Umbilical cord (tissue), 2 donors: Measurements from ENCODE around the gene GNAT2. TPM values are rescaled to one million over a fixed set of nuclear protein-coding genes. Genes with fewer than 3 reads are reported as not detected.
"Not testable (repeated sequence)": the region's sequence is repeated elsewhere in the genome, so short reads cannot be mapped to it uniquely, and the experiment has no call there.

Experiments
- DNase-seq: peaks from one replicate; pipeline ENCODE4 v3.0.0-alpha.2; 2015; ENCODE audit warnings: low spot score
- total RNA-seq: library from RNA; depleted of rRNA; stranded (reverse); fragments of >200 nt; gene quantifications from one replicate; pipeline ENCODE4 v1.2.3, GENCODE V29; 2014; ENCODE audit warnings: low replicate concordance; ENCODE audit not compliant: insufficient read depth

Gene GNAT2
- total RNA-seq = not detected

DNA sequence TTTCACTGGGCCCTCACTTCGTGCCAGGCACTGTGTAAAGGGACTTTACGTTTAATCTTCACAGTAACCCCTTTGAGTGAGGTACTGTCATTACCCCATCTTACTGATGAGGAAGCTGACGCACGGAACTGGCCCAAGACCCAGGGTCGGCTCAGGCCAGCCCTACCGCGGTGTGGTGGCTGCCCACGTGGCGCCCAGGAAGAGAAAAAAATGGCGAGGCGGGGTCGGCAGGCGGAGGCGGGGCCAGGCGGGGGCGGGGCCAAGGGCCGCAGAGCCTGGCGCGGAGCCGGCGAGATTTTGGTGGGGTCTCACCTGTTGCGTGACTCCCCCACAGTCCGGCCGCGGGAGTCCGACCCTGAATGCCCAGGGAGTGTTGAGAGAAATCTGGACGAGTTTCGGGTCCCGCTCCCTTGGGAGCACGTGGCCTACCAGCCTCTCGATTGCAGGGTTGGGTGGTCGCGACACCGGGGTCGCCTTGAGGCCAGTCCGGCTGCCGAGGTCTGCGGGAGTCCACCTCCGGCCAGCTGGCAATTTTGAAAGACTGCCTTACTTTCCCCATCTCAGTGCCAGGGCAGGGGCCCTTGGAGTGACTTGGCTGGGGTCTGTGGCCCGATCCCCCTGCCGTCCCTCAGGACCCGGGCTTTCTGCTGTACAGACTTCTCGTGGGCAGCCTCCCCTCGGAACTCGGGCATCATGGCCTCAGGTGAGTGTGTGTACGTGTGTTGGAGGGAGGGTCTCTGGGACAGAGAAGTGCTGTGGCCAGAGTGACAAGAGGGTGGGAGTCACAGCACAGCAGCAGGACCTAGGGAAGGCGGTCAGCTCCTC is at the start of gene GNAT2, which contains the start of gene AMPD2:
TSS of gene GNAT2 (minus strand) at position 41 of the 825 bp plus-strand sequence. CDS start 6,746 bp downstream, outside the sequence.
TSS of gene AMPD2 (plus strand) at position 262 of the 825 bp plus-strand sequence. CDS start 1,339 bp downstream, outside the sequence.
- DNase-seq = peak; percentile 76

DNA sequence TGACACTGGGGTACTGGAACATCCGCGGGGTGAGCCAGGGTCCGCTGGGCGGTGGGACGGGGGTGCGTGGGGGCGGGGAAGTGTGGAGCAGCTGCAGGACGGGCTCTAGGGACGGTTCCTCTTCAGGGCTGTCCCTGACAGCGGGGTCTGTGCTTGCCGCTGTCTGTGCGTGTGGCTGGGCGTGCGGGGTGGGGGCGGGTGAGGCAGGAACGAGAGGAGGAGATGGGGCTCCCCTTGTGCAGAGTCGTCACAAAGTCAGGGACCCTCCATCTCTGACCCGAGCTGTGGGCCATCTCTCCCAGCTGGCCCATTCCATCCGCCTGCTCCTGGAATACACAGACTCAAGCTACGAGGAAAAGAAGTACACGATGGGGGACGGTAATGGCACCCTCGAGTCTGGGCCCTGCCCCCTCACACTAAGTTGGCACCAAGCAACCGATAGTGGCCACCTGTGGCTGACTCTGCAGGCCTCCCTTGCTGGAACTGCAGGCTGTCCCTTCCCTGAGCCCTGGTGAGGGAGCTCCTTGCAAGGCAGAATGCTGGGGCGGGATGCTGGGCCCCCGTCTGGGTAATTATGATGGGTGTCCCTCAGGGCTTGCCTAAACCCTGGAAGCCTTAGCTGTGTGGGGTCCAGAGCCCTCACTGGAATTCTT is 48.8 kb upstream of the GNAT2 start:
- no peak for DNase-seq

DNA sequence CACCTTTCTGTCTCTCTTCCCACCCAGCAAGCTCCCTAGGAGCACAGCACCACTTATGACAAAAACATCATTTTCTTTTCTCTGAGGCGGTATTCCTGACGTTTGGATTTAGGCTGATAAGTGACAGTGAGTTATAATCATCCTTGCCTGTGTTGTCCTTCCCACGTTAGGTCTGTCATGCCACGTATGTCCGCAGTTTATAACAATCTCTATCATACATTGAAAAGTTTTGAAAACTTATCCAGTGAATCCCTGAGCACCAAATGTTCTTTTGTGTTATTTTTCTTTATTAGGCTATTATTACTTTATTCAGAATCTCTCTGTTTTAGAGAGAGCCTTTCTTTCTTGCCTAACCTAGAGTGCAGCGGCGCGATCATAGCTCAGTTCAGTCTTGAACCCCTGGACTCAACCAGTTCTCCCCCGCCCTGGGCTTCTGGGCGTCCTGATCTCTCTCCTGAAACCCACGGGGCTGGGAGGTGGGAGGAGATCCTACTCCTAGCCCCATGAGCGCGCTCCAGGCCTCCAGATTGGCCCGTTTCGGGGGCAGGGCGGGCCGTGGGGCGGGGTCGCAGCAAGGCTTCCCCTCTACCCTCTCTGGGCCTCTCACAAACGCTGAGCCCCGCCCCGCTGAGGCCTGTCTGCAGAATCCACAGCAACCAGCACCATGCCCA is 48.2 kb upstream of the GNAT2 start, which contains the start of gene GSTM2:
TSS of gene GSTM2 (plus strand) at position 606 of the 671 bp plus-strand sequence. CDS start at position 665, 59 bp downstream.
- DNase-seq = peak; percentile 98

DNA sequence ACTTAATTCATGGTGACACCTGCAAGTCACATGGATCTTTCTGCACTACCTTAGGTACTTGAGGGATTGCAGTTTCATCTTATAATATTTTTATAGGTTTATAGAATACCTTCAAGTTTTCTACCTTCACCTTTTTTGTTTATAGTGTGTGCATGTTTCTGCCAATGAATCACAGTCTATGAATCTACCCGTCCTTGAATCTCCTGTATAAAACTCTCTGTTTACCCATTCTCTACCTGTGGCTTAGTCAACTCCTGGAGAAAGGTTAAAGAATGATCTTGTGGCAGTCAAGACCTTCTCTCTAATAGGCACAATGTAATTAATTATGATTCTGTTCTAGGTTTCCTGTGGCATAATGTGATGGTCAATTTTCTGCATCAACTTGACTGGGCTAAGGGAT is 45.3 kb upstream of the GNAT2 start:
- DNase-seq = no peak

DNA sequence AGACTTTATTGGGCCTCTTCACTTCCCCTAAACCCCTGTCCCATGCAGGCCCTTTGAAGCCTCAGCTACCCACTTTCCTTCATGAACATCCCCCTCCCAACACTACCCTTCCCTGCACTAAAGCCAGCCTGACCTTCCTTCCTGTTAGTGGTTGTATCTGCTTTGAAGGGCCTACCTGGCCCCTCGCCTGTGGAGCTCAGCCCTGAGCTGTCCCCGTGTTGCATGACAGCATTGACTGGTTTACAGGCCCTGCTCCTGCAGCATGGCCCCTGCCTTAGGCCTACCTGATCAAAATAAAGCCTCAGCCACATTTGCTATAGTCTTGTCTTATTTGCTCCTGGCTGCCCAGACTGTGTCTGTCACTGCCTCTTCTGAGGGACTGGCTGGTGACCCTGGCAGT is 42.0 kb upstream of the GNAT2 start:
- no peak for DNase-seq

DNA sequence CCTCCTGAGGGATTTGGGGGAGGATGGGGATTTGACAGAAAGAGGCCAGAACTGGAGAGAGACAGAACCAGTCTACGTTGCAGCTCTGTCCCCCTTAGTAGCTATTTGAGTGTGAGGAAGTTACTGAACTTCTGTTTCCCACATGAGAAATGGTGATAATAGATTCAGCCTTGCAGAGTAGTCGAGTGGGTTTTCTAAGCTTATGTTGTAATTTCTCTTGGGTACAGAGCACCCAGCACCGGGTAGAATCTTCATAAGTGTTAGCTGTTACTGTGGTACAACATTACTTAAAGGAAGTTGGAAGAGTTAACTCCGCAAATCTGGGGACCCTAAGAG is 41.2 kb upstream of the GNAT2 start:
- DNase-seq = not testable (repeated sequence)

DNA sequence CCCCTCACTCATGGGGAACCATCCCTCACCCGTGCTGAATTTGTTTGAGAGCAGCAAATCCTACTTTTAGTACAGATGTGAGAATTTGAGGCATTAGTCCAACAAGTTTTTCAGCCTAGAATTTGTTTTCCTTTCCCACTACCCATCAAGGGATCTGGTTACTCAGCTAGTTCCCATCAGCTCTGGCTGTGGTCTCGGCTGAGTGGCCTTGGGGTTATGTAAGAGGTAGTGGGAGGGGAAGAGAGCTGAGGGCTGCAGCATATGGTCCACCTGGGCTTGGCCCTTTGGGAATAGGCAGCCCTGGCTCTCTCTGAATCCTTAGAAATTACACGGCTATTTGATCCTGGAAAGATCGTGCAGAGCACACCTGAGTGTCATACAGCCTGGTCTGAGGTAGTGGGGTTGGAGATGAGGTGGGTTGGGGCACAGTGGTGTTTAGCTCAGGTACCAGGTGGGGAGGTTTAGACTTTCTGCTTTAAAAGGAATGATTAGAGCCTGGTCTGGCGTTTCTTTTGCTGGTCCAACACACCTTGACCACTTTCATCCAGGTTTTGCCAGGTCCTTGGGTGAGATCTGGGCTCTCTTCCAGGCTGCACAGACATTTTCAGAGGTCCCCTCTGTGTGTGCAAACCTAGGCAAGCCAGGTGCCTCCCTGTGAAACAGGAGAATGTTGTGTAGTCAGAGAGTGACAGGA is 40.7 kb upstream of the GNAT2 start:
- DNase-seq = no peak

DNA sequence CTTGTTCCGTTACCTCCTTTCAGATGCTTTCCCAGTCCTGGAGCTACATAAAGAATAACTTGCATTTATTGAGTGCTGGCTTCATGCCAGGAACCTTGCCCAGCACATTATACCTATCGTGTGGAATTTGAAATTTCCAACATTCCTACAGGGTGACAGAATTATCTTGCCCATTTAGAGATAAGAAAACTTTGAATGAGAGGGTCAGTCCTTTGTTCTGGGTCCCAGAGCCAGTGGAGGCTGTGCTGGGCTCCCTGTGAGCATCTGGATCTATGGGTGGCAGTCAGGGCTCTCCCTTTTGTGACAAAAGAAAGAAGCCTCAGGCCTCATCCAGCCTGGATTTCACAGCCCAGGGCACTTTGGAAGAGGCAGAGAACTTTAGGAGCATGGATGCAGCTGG is 39.7 kb upstream of the GNAT2 start:
- DNase-seq = no peak

DNA sequence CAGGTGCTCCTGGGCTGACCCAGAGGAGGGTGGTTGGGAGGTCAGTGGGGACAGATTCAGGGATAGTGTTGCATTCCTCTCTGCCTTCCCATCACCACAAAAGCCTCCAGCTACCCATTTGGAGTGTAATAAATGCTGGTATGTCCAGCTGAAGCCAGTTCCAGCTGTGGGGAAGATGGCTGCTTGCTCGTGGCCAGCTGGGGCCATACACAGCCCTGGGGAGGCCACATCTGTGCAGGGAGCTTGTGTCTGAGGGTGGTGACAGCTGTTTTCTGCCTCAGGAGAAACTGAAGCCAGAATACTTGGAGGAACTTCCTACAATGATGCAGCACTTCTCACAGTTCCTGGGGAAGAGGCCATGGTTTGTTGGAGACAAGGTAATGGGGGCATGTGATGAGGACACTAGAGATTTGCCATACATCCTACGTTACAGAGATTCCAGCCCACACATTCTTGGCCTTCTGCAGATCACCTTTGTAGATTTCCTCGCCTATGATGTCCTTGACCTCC is 39.2 kb upstream of the GNAT2 start:
- no peak for DNase-seq

DNA sequence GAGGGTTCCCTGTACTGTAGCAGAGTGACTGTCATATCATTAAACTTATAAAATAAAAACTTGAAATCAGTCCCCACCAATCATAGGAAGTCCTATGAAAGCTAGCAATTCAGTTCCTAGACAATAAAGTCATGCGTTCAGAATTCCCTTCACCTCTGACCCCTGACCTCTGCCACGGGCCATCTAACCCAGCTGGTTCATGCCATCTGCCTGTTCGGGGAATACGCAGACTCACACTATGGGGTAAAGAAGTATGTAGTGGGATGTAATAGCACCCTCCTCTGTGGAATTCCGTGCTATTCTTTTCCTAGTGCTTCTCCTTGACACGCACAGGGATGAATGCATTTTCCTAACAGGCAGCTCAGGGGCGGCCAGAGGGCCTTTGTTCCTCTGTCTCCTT is 38.6 kb upstream of the GNAT2 start:
- DNase-seq = no peak

DNA sequence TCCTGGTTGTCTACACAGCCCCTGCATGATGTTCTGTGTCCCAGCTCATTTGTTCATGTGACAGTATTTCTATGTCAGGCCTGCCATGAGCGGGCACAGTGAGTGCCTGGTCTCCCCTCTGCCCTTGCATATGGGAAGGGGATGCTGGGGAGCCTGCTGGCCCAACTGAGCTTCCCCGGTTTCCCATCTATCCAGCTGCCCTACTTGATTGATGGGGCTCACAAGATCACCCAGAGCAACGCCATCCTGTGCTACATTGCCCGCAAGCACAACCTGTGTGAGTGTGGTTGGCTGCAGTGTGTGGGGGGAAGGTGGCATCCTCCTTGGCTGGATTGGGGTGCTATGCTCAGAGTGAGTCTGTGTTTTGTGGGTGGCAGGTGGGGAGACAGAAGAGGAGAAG is 38.0 kb upstream of the GNAT2 start:
- DNase-seq = no peak

DNA sequence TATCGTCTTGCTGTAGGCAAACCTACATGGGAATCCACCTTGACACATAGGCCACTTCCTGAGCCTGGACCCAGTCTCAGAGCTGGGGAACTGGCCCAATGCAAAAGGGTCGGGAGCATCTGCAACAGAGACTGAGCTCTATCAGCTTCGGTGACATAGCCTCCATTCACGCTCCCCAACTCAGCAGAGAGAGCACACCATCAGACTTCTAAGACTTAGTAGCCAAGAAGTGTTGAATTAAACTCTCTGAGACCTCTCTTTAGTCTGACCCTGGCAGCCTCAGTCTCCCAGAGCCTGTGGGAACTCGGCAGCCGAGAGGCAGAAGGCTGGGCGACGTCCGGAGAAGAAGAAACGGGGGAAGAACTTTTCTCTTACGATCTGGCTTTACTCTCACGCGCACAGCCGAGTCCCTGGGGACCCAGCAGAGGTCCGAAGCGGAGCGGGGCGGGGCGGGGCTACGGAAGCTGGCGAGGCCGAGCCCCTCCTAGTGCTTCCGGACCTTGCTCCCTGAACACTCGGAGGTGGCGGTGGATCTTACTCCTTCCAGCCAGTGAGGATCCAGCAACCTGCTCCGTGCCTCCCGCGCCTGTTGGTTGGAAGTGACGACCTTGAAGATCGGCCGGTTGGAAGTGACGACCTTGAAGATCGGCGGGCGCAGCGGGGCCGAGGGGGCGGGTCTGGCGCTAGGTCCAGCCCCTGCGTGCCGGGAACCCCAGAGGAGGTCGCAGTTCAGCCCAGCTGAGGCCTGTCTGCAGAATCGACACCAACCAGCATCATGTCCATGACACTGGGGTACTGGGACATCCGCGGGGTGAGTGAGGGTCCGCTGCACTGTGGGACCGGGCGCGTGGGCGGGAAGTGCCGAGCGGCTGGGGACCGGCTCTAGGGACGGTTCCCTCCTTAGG is 36.5 kb upstream of the GNAT2 start, which contains the start of gene GSTM4:
TSS of gene GSTM4 (plus strand) at position 485 of the 905 bp plus-strand sequence. CDS start at position 776, 291 bp downstream.
- DNase-seq = peak; percentile 88

DNA sequence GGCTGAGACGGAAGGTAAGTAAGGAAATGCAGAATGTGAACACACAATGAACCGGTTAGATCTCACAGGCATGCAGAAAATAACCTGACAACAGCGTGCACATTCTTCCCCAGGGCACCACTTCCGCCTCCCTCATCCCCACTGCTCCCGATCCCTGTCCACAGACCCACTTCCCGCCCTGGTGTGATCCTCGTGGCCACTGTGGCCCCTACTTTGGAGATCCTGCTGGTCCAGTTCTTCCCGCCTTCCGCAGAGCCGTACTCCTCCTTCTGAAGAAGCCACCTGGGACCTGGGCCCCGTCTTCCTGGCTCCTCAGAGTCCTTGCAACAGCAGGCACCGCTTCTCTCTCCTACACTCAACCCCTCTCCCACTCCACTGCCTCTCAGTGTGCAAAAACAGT is 35.1 kb upstream of the GNAT2 start:
- DNase-seq = no peak

DNA sequence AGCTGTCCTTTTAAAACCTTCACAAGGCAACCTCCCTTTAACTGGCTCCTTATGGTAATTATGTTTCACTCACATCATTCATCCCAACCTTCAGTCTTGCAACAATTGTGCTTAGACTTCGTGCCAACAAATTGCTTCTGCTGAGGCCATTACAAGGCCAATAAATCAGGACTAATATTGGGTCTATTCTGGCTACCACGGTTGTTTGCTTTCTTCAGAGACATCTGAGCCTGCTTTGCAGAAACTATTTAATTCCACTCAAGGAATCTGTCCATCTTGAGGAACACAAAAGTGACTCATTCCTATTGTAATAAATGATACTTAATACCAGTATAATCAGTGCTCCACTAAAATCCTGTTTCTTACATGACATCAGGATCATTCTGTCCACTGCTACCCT is 33.9 kb upstream of the GNAT2 start:
- DNase-seq = no peak

DNA sequence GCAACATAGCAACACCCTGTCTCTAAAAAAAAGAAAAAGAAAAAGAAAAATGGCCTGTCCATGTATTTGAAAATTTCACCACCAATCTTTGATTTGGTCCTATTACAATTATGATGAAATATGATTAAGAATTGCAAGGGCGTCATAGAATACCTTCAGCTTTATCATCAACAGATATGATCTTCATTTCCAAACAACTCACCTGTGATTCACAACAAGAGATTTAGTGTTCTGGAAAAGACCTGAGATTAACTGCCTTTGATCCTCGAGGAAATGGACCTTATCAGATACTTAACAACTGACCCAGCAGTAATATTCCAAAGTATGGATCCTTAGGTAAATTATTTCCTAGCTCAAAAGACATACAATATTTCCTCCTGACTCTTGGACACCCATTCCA is 33.0 kb upstream of the GNAT2 start:
- no peak for DNase-seq

DNA sequence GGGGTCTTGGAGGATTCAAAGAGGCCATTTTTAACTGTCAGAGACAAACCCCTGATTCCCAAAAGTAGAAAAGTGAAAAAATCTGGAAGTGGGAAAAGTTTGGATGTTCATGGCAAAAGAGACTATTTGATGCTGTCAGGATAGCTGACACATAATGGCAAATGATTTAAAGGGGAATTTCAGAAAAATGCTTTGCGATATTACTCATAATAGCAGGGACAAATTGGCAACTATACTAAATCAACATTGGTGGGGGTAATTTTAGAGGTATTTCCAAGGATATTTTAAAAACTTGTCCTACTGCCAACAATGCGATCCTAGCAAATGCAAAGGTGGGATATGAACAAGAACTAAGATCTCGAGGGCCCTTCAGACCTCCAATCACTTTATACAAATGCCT is 31.2 kb upstream of the GNAT2 start:
- no peak for DNase-seq

DNA sequence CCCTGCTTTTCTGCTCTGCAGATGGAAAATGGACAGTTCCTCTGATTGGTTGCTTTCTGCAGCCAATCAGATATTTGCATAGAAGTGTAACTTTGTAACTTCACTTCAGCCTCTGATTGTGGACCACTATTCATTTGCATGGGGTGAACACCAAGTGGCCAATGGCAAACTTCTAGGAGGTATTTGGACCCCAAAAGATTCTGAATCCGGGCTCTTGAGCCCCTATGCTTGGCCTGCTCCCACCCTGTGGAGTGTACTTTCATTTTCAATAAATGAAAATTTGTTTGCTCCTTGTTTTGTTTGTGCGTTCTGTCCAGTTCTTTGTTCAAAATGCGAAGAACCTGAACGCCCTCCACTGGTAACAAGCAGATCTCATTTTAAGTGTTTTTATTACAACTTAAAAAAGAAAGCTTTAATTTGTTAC is 30.1 kb upstream of the GNAT2 start:
- DNase-seq = peak; percentile 59

DNA sequence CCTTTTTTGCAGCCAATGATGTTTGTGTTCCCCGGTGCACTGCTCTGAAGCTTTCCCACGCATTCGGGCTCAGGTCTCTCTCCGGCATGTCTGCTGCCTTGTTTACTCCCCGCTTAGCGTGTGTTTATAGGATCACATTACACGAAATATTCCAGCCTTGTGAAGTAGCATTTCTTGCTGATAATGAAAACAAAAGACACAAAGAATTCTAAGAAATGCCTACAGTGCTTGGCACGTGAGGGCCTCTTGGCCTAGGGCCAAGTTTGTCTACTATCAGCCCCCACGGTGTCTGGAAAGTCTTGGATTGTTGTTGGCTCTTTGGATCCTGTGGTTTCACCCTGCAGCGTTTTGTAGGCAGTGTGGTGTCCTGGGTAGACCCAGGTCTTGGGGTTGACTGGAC is 25.3 kb upstream of the GNAT2 start:
- no peak for DNase-seq

DNA sequence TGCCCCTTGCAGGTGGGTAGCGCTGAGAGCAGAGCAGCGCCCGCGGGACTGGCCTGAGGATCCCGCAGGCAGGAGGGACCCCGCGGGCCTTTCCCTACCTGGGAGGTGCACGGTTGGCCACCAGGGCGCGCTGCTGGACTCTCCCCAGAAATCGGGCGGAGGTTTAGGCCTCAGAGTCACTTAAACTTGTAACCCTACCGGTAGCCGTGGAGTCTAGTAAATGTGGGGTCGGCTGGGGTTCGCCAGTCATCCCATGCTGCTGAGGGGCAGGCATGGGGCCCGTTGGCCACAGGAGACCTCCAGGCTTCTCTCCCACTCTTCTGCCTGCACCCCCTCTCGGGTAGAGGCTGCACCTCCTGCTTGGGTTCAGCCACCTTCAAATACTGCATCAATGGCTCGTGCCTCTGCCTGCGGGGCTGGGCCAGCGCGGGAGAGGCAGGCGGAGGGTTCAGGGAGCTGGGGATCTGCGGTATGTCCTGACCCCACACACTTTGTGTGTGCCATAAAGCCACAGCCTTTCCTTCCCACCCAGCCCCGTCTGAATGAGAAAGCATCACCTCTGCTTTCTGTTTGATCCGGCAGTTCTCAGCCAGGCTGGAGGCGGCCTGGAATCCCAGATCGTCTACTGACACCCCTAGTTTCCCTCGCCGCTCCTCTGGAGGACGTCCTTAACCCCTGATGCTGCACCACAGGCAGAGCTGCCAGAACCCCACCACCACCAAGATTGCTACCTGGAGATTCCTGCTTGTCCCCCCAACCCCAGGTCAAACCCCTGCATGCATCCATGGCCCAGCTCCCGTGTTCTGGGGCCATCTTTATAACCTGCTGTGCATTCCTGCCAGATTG is 24.2 kb upstream of the GNAT2 start:
- DNase-seq = peak; percentile 73
